Measurements from ENCODE around the gene RIMKLA. TPM values are rescaled to one million over a fixed set of nuclear protein-coding genes. Genes with fewer than 3 reads are reported as not detected.

RIMKLA gene
- total and polyA plus RNA-seq, 2 of the 13 experiments (the other 11 are each of a cell fraction or from before 2014, with no cell fraction given), result 2.5 to 3.8 TPM

DNA sequence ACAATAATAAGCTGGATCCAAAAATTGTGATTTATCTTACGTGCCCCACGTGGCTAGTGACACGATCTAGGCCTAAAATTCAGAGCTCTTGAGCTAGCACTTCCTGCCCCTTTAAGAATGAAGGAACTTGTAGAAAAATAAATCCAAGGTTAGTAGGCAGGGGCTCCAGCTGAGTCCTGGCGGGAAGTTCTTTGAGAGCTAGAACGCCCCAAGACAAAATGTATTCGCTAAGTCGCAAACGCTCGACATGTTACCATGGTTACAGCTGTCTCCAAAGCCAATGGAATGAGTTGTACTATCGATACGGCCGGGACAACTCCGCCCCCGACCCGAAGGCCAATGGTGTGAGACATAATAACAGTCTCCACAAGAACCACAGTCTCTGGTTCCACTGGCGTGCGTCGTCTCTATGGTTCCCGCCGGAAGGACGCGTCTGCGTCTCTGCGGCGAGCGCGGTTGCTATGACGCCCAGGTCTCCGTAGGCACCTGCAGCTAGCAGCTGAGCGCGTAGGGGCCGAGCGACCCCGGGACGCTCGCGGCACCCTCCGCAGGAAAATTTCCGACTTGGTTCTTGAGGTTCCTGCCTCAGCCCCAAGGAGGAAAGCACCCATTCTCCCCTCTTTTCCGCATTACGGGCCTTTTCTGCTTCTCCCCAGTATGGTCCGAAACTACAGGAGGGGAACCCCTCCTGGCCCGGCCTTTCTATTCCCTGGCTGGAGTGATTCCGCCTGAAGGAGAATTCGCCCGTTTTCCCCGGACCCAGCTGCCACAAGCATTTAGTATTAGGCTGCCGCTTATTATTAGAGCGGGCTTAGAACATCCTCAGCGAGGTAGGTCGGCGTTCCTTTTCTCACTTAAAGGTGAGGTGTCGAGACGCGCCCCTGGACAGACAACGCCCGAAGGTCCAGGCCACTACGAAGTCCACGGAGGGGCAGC, 82.5 kb downstream of the RIMKLA start, which contains the start of gene CCDC30 (continued):
- TF ChIP-seq ZNF709 (CRISPR knock-in tag; IDR thresholded peaks at IDR 0.05) (no peak), NR2F6 (IDR thresholded peaks at IDR 0.05) (no peak), NR2F6 (CRISPR knock-in tag; IDR thresholded peaks at IDR 0.05) (0 out of 2 replicates have a peak, but pooled peaks have one; percentile 17), HNF4G (IDR thresholded peaks at IDR 0.05; ENCODE audit: borderline replicate concordance, low read depth, low read length) (no peak), HNF4G (CRISPR knock-in tag; IDR thresholded peaks at IDR 0.05; ENCODE audit: borderline replicate concordance, low read depth) (no peak), ZC3H4 (CRISPR knock-in tag; IDR thresholded peaks at IDR 0.05; ENCODE audit: borderline replicate concordance) (no peak), ZNF326 (CRISPR knock-in tag; IDR thresholded peaks at IDR 0.05; ENCODE audit: borderline replicate concordance) (no peak), HDAC2 (CRISPR knock-in tag; IDR thresholded peaks at IDR 0.05) (peak; percentile 46; the same call in 1 of the 2 replicates), ARID4A (CRISPR knock-in tag; IDR thresholded peaks at IDR 0.05; ENCODE audit: borderline replicate concordance) (peak; percentile 99), NR2F2 (IDR thresholded peaks at IDR 0.05; ENCODE audit: borderline replicate concordance, low read depth) (no peak), KAT8 (CRISPR knock-in tag; IDR thresholded peaks at IDR 0.05) (peak; percentile 75), ZUFSP (CRISPR knock-in tag; IDR thresholded peaks at IDR 0.05; ENCODE audit: borderline replicate concordance) (no peak), BORCS8-MEF2B (CRISPR knock-in tag; IDR thresholded peaks at IDR 0.05) (no peak), SAP130 (CRISPR knock-in tag; IDR thresholded peaks at IDR 0.05; ENCODE audit: low read depth) (peak; percentile 100), FOXO1 (CRISPR knock-in tag; IDR thresholded peaks at IDR 0.05) (no peak)
- TF ChIP-seq, protein P1, sequence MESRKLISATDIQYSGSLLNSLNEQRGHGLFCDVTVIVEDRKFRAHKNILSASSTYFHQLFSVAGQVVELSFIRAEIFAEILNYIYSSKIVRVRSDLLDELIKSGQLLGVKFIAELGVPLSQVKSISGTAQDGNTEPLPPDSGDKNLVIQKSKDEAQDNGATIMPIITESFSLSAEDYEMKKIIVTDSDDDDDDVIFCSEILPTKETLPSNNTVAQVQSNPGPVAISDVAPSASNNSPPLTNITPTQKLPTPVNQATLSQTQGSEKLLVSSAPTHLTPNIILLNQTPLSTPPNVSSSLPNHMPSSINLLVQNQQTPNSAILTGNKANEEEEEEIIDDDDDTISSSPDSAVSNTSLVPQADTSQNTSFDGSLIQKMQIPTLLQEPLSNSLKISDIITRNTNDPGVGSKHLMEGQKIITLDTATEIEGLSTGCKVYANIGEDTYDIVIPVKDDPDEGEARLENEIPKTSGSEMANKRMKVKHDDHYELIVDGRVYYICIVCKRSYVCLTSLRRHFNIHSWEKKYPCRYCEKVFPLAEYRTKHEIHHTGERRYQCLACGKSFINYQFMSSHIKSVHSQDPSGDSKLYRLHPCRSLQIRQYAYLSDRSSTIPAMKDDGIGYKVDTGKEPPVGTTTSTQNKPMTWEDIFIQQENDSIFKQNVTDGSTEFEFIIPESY (CRISPR knock-in tag; IDR thresholded peaks at IDR 0.05), result no peak
- TF ChIP-seq, protein P2, sequence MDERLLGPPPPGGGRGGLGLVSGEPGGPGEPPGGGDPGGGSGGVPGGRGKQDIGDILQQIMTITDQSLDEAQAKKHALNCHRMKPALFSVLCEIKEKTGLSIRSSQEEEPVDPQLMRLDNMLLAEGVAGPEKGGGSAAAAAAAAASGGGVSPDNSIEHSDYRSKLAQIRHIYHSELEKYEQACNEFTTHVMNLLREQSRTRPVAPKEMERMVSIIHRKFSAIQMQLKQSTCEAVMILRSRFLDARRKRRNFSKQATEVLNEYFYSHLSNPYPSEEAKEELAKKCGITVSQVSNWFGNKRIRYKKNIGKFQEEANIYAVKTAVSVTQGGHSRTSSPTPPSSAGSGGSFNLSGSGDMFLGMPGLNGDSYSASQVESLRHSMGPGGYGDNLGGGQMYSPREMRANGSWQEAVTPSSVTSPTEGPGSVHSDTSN (CRISPR knock-in tag; IDR thresholded peaks at IDR 0.05), result no peak

Measured in HepG2 (cell line).